Measurements from ENCODE around the gene NAPSA.

GRCh38 chr19:50349277-50350057 is 16.0 kb downstream of the NAPSA start:
- peak; percentile 66 for TF ChIP-seq CTCF (IDR thresholded peaks at IDR 0.05; ENCODE audit: low read length)
- no peak for TF ChIP-seq EZH2 (IDR thresholded peaks at IDR 0.05; ENCODE audit: borderline replicate concordance, low read length)

Measured in OCI-LY1 (cell line).